K562 (cell line): ENCODE measurements around the gene GRSF1. TPM values are rescaled to one million over a fixed set of nuclear protein-coding genes. Genes with fewer than 3 reads are reported as not detected.

Source experiments
- ESRRB ChIP-seq: fragments of 250-450 bp; sonication (Bioruptor Pico); IDR thresholded peaks from 2 replicates; pipeline ENCODE4 v1.5.0; 2020; ENCODE audit warnings: mild to moderate bottlenecking, moderate library complexity, borderline replicate concordance
- ETV6 ChIP-seq, 3 experiments: fragments of 150-350 bp in 1 of 3; sonication (generic) in 1 of 3; formaldehyde crosslinking in 1 of 3; IDR thresholded peaks; 2 replicates each; pipeline versions ENCODE4 v1.6.1 to v1.8.0; 2014 to 2022; ENCODE audit warnings: borderline replicate concordance in 2 of 3, low read depth in 2 of 3, antibody characterized with exemption in 1 of 3, low read length in 1 of 3, mild to moderate bottlenecking in 1 of 3, missing genetic modification reagents in 1 of 3
- GABPA ChIP-seq: fragments of 200-800 bp; sonication (Bioruptor generic); conservative IDR thresholded peaks from 2 replicates; pipeline ENCODE4 v1.6.1; 2016; ENCODE audit warnings: low read depth, missing genetic modification characterization, missing compliant biosample characterization
- HCFC1 ChIP-seq: IDR thresholded peaks from 2 replicates; pipeline ENCODE4 v1.6.1; 2012; ENCODE audit warnings: low read depth, low read length, improper control_type of control experiment
- KDM1A ChIP-seq, 2 experiments: fragments of 450-650 bp; IDR thresholded peaks; 2 replicates each; pipeline ENCODE4 v1.6.1; 2016; ENCODE audit warnings: mild to moderate bottlenecking in 2 of 2
- MAFG ChIP-seq: fragments of 450-650 bp; conservative IDR thresholded peaks from 2 replicates; pipeline ENCODE4 v1.6.1; 2016; ENCODE audit warnings: missing genetic modification characterization, missing compliant biosample characterization
- NR4A1 ChIP-seq, 2 experiments: fragments of 250-450 bp in 1 of 2; fragments of 450-650 bp in 1 of 2; sonication (Bioruptor Pico) in 1 of 2; IDR thresholded peaks; 2 replicates each; pipeline versions ENCODE4 v1.4.0 to v1.6.1; 2016 to 2020; ENCODE audit warnings: mild to moderate bottlenecking in 2 of 2, missing compliant biosample characterization in 1 of 2, missing genetic modification characterization in 1 of 2, moderate library complexity in 1 of 2
- PML ChIP-seq: IDR thresholded peaks from 2 replicates; pipeline ENCODE4 v1.6.1; 2012; ENCODE audit warnings: low read length, inconsistent platforms
- PRPF4 ChIP-seq: fragments of 200-400 bp; formaldehyde crosslinking; IDR thresholded peaks from one replicate; pipeline ENCODE4 v1.6.1; 2017; ENCODE audit warnings: low read length, low read depth, mild to moderate bottlenecking; ENCODE audit not compliant: insufficient read depth, poor library complexity, severe bottlenecking
- SMARCE1 ChIP-seq: fragments of 450-650 bp; IDR thresholded peaks from 2 replicates; pipeline ENCODE4 v1.7.1; 2016; ENCODE audit warnings: mild to moderate bottlenecking
- SOX6 ChIP-seq: fragments of 450-650 bp; IDR thresholded peaks from 2 replicates; pipeline ENCODE4 v1.6.1; 2014; ENCODE audit warnings: mild to moderate bottlenecking
- SPI1 ChIP-seq: IDR thresholded peaks from 2 replicates; pipeline ENCODE4 v1.6.1; 2011; ENCODE audit warnings: low read depth, low read length, control low read depth, borderline replicate concordance
- SRSF7 ChIP-seq: fragments of 200-400 bp; formaldehyde crosslinking; optimal IDR thresholded peaks from 2 replicates; pipeline ENCODE3; 2017; ENCODE audit warnings: mild to moderate bottlenecking, low read depth, low read length
- ZBTB8A ChIP-seq: fragments of 450-650 bp; IDR thresholded peaks from 2 replicates; pipeline ENCODE4 v1.6.1; 2018; ENCODE audit warnings: mild to moderate bottlenecking, moderate library complexity; ENCODE audit not compliant: partially characterized antibody
- polyA plus RNA-seq, 8 experiments: library from polyadenylated mRNA; depleted of rRNA in 4 of 8; stranded (reverse) in 5 of 8; unstranded in 3 of 8; fragments of >200 nt; fragmentation: Nextera tagmentation in 2 of 8; fragmentation: Illumina TruSeq in 1 of 8; extraction: Ambion mirVana in 2 of 8; extraction: Trizol in 1 of 8; gene quantifications; 2 replicates each; pipeline versions ENCODE4 v1.2.1 to v1.2.3, GENCODE V29; 2011 to 2014; ENCODE audit warnings: inconsistent platforms in 1 of 8, missing spikeins in 1 of 8
- total RNA-seq, 7 experiments: library from RNA; depleted of rRNA in 6 of 7; stranded (reverse); fragments of >200 nt in 6 of 7; fragmentation: Illumina TruSeq in 2 of 7; extraction: Trizol in 2 of 7; gene quantifications; 2 replicates each; pipeline versions ENCODE4 v1.2.1 to v1.2.3, GENCODE V29; 2011 to 2021; ENCODE audit warnings: low replicate concordance in 1 of 7
- TF ChIP-seq, protein P1 (sequence below): sonication (generic); formaldehyde crosslinking; IDR thresholded peaks from 2 replicates; pipeline ENCODE4 v1.8.0; 2022; ENCODE audit warnings: missing genetic modification reagents, mild to moderate bottlenecking, moderate library complexity, borderline replicate concordance
- TF ChIP-seq, protein P2 (sequence below): fragments of 250-450 bp; sonication (Bioruptor Pico); IDR thresholded peaks from 2 replicates; pipeline ENCODE4 v1.5.0; 2021
- TF ChIP-seq, protein P3 (sequence below): fragments of 450-650 bp; IDR thresholded peaks from 2 replicates; pipeline ENCODE4 v1.6.1; 2016; ENCODE audit warnings: missing biosample characterization, missing genetic modification characterization
- TF ChIP-seq, protein P4 (sequence below): sonication (generic); formaldehyde crosslinking; IDR thresholded peaks from 2 replicates; pipeline ENCODE4 v1.9.0; 2022; ENCODE audit warnings: mild to moderate bottlenecking, missing genetic modification reagents
- TF ChIP-seq, protein P5 (sequence below): fragments of 250-450 bp; sonication (Bioruptor Pico); IDR thresholded peaks from 2 replicates; pipeline ENCODE4 v1.8.0; 2022; ENCODE audit warnings: moderate library complexity, mild to moderate bottlenecking, inconsistent platforms

The GRSF1 gene
- total and polyA plus RNA-seq, 9 of the 15 experiments (the other 6 are each of a cell fraction or from before 2014, with no cell fraction given) = 33.0 to 105 (median 76.0) TPM

DNA sequence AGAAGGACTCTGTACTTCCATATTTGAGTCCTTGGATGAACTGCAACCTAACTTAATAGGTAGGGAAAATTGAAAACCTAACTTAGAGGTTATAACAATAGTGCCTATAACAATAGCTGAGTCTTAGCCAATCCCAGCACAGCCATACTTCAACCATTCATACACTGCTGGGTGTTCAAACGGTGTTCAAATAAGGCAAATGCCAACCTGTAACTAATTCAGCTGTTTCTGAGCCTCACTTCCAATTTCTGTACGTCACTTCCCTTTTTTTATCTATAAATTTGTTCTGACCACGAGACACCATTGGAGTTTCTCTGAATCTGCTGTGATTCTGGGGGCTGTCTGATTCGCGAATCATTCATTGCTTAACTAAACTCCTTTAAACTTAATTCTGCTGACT, 9.6 kb upstream of the GRSF1 start (continued):
- TF ChIP-seq ZBTB8A (no peak), SOX6 (peak; percentile 54; the same call in 1 of the 2 replicates), NR4A1 (CRISPR knock-in tag; IDR thresholded peaks at IDR 0.05) (no peak), NR4A1 (tag; IDR thresholded peaks at IDR 0.05) (no peak), SMARCE1 (no peak; the same call in 1 of the 2 replicates), SPI1 (peak; percentile 94), HCFC1 (no peak), GABPA (tag) (0 out of 2 replicates have a peak, but pooled peaks have one; percentile 26), KDM1A (IDR thresholded peaks at IDR 0.05) (peak in 1 of 2 experiments; percentile 33; a peak in 1 of 4 replicates), MAFG (tag) (no peak), ETV6 (IDR thresholded peaks at IDR 0.05; ENCODE audit: borderline replicate concordance in 1 of 2, low read depth in 2 of 2, low read length in 1 of 2) (no peak), ETV6 (CRISPR knock-in tag; IDR thresholded peaks at IDR 0.05; ENCODE audit: borderline replicate concordance) (no peak), SRSF7 (no peak), PML (no peak), PRPF4 (no peak), ESRRB (no peak)
- TF ChIP-seq, protein P1, sequence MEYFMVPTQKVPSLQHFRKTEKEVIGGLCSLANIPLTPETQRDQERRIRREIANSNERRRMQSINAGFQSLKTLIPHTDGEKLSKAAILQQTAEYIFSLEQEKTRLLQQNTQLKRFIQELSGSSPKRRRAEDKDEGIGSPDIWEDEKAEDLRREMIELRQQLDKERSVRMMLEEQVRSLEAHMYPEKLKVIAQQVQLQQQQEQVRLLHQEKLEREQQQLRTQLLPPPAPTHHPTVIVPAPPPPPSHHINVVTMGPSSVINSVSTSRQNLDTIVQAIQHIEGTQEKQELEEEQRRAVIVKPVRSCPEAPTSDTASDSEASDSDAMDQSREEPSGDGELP (CRISPR knock-in tag) = no peak
- TF ChIP-seq, protein P2, sequence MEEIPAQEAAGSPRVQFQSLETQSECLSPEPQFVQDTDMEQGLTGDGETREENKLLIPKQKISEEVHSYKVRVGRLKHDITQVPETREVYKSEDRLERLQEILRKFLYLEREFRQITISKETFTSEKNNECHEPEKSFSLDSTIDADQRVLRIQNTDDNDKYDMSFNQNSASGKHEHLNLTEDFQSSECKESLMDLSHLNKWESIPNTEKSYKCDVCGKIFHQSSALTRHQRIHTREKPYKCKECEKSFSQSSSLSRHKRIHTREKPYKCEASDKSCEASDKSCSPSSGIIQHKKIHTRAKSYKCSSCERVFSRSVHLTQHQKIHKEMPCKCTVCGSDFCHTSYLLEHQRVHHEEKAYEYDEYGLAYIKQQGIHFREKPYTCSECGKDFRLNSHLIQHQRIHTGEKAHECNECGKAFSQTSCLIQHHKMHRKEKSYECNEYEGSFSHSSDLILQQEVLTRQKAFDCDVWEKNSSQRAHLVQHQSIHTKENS (CRISPR knock-in tag) = no peak
- TF ChIP-seq, protein P3, sequence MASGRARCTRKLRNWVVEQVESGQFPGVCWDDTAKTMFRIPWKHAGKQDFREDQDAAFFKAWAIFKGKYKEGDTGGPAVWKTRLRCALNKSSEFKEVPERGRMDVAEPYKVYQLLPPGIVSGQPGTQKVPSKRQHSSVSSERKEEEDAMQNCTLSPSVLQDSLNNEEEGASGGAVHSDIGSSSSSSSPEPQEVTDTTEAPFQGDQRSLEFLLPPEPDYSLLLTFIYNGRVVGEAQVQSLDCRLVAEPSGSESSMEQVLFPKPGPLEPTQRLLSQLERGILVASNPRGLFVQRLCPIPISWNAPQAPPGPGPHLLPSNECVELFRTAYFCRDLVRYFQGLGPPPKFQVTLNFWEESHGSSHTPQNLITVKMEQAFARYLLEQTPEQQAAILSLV (tag) = no peak
- TF ChIP-seq, protein P4, sequence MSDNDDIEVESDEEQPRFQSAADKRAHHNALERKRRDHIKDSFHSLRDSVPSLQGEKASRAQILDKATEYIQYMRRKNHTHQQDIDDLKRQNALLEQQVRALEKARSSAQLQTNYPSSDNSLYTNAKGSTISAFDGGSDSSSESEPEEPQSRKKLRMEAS (CRISPR knock-in tag) = no peak
- TF ChIP-seq, protein P5, sequence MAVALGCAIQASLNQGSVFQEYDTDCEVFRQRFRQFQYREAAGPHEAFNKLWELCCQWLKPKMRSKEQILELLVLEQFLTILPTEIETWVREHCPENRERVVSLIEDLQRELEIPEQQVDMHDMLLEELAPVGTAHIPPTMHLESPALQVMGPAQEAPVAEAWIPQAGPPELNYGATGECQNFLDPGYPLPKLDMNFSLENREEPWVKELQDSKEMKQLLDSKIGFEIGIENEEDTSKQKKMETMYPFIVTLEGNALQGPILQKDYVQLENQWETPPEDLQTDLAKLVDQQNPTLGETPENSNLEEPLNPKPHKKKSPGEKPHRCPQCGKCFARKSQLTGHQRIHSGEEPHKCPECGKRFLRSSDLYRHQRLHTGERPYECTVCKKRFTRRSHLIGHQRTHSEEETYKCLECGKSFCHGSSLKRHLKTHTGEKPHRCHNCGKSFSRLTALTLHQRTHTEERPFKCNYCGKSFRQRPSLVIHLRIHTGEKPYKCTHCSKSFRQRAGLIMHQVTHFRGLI (CRISPR knock-in tag) = no peak
